GM12865 (cell line): Measurements from ENCODE around the gene DCBLD2.
"Not testable (repeated sequence)": the region's sequence is repeated elsewhere in the genome, so short reads cannot be mapped to it uniquely, and the experiment has no call there.

ENCODE experiments used
- DNase-seq: peaks from one replicate; pipeline ENCODE4 v3.0.0; 2010; ENCODE audit warnings: low read depth
- H3K4me3 ChIP-seq: 2 replicates; pipeline ENCODE4 v1.5.1; 2011; ENCODE audit warnings: mild to moderate bottlenecking, low read depth, low read length, control low read depth
- TF ChIP-seq, protein P1 (sequence below): IDR thresholded peaks from 2 replicates; pipeline ENCODE4 v1.5.1; 2011; ENCODE audit warnings: low read length, control low read depth, low read depth, inconsistent platforms; ENCODE audit not compliant: insufficient read depth; ENCODE audit errors: missing control alignments

DCBLD2 gene

DNA sequence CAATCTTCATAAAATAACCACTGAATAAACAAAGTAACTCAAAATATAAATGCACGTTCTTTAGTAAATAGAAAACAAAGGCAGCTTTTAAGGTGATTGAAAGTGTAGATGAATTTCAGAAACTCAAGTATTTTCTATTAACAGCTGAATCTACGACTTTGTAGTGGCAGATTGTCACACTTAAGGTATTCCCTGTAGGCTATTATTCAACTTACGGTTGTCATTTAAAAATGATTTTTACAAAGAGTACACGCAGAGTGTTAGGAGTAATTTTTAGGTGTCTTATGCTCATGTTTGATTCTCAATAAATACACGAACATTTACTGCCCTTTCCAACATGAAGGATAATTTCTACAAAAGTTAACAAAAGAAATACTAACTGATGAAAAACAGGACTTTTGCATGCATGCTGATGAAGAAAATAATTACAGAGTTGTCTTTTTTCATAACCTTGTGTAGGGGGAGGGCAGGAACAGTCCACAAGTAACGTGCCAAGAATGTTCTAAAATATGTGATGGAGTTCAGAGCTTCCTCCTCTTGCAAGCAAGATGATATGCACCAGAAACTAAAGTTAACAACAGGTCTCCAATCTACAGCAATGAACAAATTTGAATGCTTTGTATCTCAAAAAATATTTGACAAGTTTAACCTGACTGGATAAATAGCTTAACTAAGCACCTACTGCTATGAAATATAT lies 16.7 kb downstream of the DCBLD2 start:
- TF ChIP-seq, protein P1, sequence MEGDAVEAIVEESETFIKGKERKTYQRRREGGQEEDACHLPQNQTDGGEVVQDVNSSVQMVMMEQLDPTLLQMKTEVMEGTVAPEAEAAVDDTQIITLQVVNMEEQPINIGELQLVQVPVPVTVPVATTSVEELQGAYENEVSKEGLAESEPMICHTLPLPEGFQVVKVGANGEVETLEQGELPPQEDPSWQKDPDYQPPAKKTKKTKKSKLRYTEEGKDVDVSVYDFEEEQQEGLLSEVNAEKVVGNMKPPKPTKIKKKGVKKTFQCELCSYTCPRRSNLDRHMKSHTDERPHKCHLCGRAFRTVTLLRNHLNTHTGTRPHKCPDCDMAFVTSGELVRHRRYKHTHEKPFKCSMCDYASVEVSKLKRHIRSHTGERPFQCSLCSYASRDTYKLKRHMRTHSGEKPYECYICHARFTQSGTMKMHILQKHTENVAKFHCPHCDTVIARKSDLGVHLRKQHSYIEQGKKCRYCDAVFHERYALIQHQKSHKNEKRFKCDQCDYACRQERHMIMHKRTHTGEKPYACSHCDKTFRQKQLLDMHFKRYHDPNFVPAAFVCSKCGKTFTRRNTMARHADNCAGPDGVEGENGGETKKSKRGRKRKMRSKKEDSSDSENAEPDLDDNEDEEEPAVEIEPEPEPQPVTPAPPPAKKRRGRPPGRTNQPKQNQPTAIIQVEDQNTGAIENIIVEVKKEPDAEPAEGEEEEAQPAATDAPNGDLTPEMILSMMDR, result no peak
- H3K4me3 ChIP-seq, result no peak overlapping the region
- no peak for DNase-seq

DNA sequence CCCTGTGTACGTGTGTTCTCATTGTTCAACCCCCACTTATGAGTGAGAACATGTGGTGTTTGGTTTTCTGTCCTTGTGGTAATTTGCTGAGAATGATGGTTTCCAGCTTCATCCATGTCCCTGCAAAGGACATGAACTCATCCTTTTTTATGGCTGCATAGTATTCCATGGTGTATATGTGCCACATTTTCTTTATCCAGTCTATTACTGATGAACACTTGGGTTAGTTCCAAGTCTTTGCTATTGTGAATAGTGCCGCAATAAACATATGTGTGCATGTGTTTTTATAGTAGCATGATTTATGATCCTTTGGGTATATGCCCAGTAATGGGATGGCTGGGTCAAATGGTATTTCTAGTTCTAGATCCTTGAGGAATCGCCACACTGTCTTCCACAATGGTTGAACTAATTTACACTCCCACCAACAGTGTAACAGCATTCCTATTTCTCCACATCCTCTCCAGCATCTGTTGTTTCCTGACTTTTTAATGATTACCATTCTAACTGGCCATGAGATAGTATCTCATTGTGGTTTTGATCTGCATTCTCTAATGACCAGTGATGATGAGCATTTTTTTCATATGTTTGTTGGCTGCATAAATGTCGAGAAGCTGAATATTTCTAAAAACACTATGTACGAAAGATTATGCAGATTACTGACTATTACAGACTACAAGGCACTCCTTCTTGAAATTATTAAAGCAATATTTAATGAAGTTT lies 18.7 kb downstream of the DCBLD2 start:
- not testable (repeated sequence) for H3K4me3 ChIP-seq

DNA sequence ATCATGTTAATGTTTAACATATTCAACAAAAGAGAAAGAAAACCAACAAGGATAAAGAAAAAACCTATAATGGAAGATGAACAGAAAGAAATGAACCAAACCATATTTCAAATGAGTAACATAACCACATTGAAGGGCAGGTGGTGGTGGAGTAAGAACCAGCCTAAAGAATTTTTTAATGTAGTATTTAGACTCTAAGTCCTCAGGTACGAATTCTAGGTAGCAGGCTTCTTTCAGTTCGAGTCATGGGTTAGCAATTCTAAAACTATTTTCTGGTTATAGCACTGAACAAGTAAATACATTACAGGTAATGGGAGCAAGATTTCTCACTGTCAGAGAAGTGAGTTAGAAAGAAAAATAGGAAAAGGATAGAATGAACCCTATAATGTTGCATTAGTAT lies 24.4 kb downstream of the DCBLD2 start:
- DNase-seq, result no peak
- TF ChIP-seq, protein P1, result no peak
- H3K4me3 ChIP-seq, result no peak overlapping the region

More for the DNA sequence above, 18.7 kb downstream of the DCBLD2 start:
- not testable (repeated sequence) for DNase-seq

DNA sequence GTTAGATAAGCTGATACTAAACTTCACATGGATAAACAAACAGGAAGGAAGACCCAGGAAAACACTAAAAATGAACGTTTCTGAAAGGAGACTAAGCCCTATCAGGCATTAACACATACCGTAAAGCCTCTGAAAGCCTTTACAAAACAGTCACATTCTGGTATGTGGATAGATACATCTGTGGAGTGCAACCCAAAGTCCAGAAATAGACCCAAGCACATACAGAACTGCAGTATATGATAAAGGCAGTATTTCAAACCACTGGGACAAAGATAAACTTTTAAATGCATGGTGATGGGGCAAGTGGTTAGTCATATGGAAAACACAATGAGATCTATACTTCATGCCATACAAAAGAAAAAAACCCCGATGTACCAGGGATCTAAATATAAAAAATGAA lies 26.0 kb downstream of the DCBLD2 start:
- no peak for DNase-seq
- no peak overlapping the region for H3K4me3 ChIP-seq
- TF ChIP-seq, protein P1, result no peak

DNA sequence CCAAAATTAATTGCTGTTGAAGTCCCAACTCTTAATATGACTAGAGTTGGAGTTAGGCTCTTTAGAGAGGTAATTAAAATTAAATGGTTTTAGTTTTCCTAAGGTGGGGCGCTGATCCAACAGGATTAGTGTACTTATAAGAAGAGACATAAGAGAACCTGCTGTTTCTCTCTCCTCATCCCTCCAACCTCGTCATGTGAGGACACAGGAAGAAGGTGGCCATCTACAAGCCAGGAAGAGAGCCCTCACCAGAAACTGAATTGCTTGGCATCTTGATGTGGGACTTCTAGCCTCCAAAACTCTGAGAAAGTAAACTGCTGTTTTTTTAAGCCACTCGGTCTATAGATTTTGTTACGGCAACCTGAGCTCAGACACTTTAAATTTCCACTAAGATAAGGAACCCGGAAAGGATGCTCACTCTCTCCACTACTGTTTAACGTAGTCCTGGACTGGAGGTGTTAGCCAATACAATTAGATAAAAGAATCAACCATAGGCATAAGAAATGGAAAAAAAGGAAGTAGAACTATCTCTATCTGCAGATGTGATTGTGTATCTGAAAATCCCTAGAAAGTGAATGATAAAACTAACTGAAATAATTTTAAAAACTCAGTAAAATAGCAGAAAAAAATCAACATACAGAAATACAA lies 26.8 kb downstream of the DCBLD2 start:
- no peak overlapping the region for H3K4me3 ChIP-seq
- TF ChIP-seq, protein P1, result no peak
- DNase-seq, result no peak

DNA sequence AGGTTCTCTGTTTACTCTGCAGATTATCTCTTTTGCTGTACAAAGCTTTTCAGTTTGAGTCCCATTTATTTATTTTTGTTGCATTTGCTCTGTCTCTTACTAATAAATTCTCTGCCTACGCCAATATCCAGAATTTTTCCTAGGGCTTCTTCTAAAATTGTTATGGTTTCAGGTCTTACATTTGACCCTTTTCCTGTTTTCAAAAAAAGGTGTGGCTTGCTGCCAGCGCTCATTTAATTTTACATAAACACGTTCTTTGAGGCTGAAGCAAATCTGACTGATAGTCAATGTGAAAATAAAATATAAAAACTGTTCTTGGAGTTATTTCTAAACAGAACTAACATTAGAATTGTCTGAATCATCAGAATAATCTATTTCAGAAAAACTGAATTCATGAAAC lies 32.1 kb downstream of the DCBLD2 start:
- H3K4me3 ChIP-seq, result no peak overlapping the region
- TF ChIP-seq, protein P1, result no peak
- no peak for DNase-seq

DNA sequence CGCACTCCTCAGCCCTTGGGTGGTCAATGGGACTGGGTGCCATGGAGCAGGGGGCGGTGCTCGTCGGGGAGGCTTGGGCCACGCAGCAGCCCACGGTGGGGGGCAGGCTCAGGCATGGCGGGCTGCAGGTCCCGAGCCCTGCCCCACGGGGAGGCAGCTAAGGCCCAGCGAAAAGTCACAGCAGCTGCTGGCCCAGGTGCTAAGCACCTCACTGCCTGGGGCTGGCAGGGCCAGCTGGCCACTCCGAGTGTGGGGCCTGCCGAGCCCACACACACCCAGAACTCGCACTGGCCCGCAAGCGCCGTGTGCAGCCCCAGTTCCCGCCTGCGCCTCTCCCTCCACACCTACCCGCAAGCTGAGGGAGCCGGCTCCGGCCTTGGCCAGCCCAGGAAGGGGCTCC lies 43.5 kb downstream of the DCBLD2 start:
- H3K4me3 ChIP-seq, DNase-seq: not testable (repeated sequence)

DNA sequence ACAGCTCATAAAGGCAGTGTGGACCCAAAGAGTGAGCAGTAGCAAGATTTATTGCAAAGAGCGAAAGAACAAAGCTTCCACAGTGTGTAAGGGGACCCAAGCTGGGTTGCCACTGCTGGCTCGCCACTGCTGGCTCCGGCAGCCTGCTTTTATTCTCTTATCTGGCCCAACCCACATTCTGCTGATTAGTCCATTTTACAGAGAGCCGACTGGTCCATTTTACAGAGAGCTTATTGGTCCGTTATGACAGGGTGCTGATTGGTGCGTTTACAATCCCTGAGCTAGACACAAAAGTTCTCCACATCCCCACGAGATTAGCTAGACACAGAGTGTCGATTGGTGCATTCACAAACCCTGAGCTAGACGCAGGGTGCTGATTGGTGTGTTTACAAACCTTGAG lies 44.2 kb downstream of the DCBLD2 start:
- H3K4me3 ChIP-seq, DNase-seq: not testable (repeated sequence)
